Heart left ventricle (tissue), 16 donors: ENCODE data around the gene PACSIN3. TPM values are rescaled to one million over a fixed set of nuclear protein-coding genes. Genes with fewer than 3 reads are reported as not detected.
A peak's percentile ranks its signal among the peaks of the same experiment; 100 is the strongest.
"Not testable (repeated sequence)": the region's sequence is repeated elsewhere in the genome, so short reads cannot be mapped to it uniquely, and the experiment has no call there.

Source experiments
- ATAC-seq, 4 donors: fragments of 200-7000 bp; cut with Tn5 transposase; one replicate each; pipeline ENCODE4 v1.9.1; 2020 to 2022; ENCODE audit warnings: moderate library complexity in 4 of 4, mild to moderate bottlenecking in 3 of 4, moderate number of reproducible peaks in 1 of 4
- DNase-seq, 5 donors: peaks; one replicate each; pipeline ENCODE4 v3.0.0-alpha.2; 2020
- H3K27ac ChIP-seq, 12 donors: fragments of 200-600 bp; sonication (generic) in 4 of 12; one replicate each; pipeline versions ENCODE4 v1.5.0 to v1.8.0; 2016 to 2022; ENCODE audit warnings: mild to moderate bottlenecking in 2 of 12
- H3K27me3 ChIP-seq, 9 donors: fragments of 200-600 bp; sonication (generic) in 2 of 9; one replicate each; pipeline versions ENCODE4 v1.5.1 to v1.8.0; 2016 to 2022; ENCODE audit warnings: mild to moderate bottlenecking in 3 of 9
- H3K36me3 ChIP-seq, 9 donors: fragments of 200-600 bp; sonication (generic) in 2 of 9; one replicate each; pipeline versions ENCODE4 v1.5.0 to v1.8.0; 2018 to 2022; ENCODE audit warnings: mild to moderate bottlenecking in 2 of 9
- H3K4me1 ChIP-seq, 12 donors: fragments of 200-600 bp; sonication (generic) in 4 of 12; one replicate each; pipeline versions ENCODE4 v1.5.0 to v1.8.0; 2016 to 2022; ENCODE audit warnings: mild to moderate bottlenecking in 3 of 12
- H3K4me3 ChIP-seq, 12 donors: fragments of 200-600 bp; sonication (generic) in 4 of 12; one replicate each; pipeline versions ENCODE4 v1.5.0 to v1.8.0; 2017 to 2022; ENCODE audit warnings: mild to moderate bottlenecking in 9 of 12, moderate library complexity in 4 of 12
- H3K9me3 ChIP-seq, 12 donors: fragments of 200-600 bp; sonication (generic) in 4 of 12; one replicate each; pipeline versions ENCODE4 v1.5.0 to v1.8.0; 2016 to 2022; ENCODE audit warnings: mild to moderate bottlenecking in 1 of 12
- CTCF ChIP-seq, 12 donors: fragments of 200-600 bp; sonication (generic) in 4 of 12; IDR thresholded peaks; one replicate each; pipeline versions ENCODE4 v1.5.0 to v1.8.0; 2018 to 2022; ENCODE audit warnings: antibody characterized with exemption in 12 of 12, mild to moderate bottlenecking in 5 of 12
- POLR2A ChIP-seq, 2 donors: fragments of 450-650 bp; IDR thresholded peaks; one replicate each; pipeline ENCODE4 v1.6.1; 2017; ENCODE audit warnings: antibody characterized with exemption in 2 of 2, mild to moderate bottlenecking in 2 of 2, moderate library complexity in 2 of 2
- WGBS, 4 donors: extraction: QIAGEN DNeasy Blood & Tissue Kit in 2 of 4; methylation state at CpG; one replicate each; pipeline versions ENCODE4 v1.1.5 to v1.1.7; 2013 to 2018; 5-methylcytosine and 5-hydroxymethylcytosine counted together
- intact Hi-C, 10 donors: fragments of 100-400 bp; cut with DNase I; formaldehyde crosslinking; loops; one replicate each; pipeline versions ENCODE4 v1.11.1 to v1.14.2; 2022
- polyA plus RNA-seq, 2 donors: library from polyadenylated mRNA; stranded (reverse); fragments of 200-250 nt; gene quantifications; one replicate each; pipeline ENCODE4 v1.2.3, GENCODE V29; 2013
- total RNA-seq, 9 donors: library from RNA; depleted of rRNA in 2 of 9; stranded (reverse); fragments of >200 nt in 2 of 9; fragmentation: NEBNext Ultra II Directional in 3 of 9; extraction: Animal tissue kit (Norgen Biotek cat#: 25700) in 3 of 9; gene quantifications; one replicate each; pipeline versions ENCODE4 v1.1.0 to v1.2.4, GENCODE V29; 2016 to 2023
- donor health status: ischemic (EF 13 %, LVEDD 7.1; RV severe dilation, severe dysfunction).
- donor health status: healthy with polysubstance abuse.
- donor health status: DM: no; HTN: yes; CAD: no.
- donor health status: DM: no; HTN: no; CAD: no.
- donor health status: ischemic (EF 25% LVEDD 6.9; RV normal size, moderate dysfunction).
- donor health status: ischemic (EF 25% LVEDD 5.7; RV mildly dilated, moderate dysfunction).
- donor health status: healthy.
- donor health status: DM: yes; HTN: yes; CAD: no.
- donor health status: ischemic (EF 35%, LVEDD 5.7; RV mildly dilated, moderate dysfunction).
- donor health status: nonischemic (EF 11% LVEDD 7.7; RV severe dilation, severe dysfunction).
- donor health status: DM: yes; HTN: yes; CAD: no.
- donor health status: PGD.
- donor health status: ischemic (EF 29% LVEDD 5.4; RV normal size, mild dysfunction).
- donor health status: nonischemic (EF 23%, LVEDD 6.1; RV moderate dilation, normal function).

Gene PACSIN3
- total and polyA plus RNA-seq, 11 donors, result 123 to 330 (median 211) TPM

GRCh38 chr11:47213950-47214565 is 27.8 kb upstream of the PACSIN3 start:
- H3K4me1 ChIP-seq, result peaks cover 0 to 39% (median 20%) of the 10 kb centered on the region in 12 donors
- ATAC-seq (peak; percentile 90 to 95 (median 94)), DNase-seq (peak; percentile 92 to 97 (median 96))
- intact Hi-C loops, result loop anchor here in 5 of 10 donors (1.0 to 5.0 kb wide), 6 partner anchors 27 to 37 kb away; partner anchors contain the start of genes ARFGAP2 (in 2 of the 5) and PACSIN3 (in 1 of the 5)
- no peaks in the 10 kb centered on the region for H3K9me3 ChIP-seq
- peak overlapping the region; percentile 9 to 81 (median 68) for H3K4me3 ChIP-seq
- peak overlapping the region; percentile 81 to 97 (median 94) for H3K27ac ChIP-seq
- TF ChIP-seq POLR2A (IDR thresholded peaks at IDR 0.05) (peak in 1 of 2 donors; percentile 80), CTCF (IDR thresholded peaks at IDR 0.05) (no peak)
- no peaks in the 10 kb centered on the region for H3K27me3 ChIP-seq
- 5 to 8% (median 5%) methylated on average over 19 to 20 of the region's 20 CpGs for WGBS, 4 donors
- H3K36me3 ChIP-seq, result peaks cover 0 to 19% (median 3%) of the 10 kb centered on the region in 9 donors

- Histone ChIP-seq H3K27ac (peak overlapping the region in 1 of 12 donors; percentile 94), H3K4me1 (peaks cover 0 to 33% (median 20%) of the 10 kb centered on the region in 12 donors), H3K36me3 (peaks cover 0 to 8% (median 0%) of the 10 kb centered on the region in 9 donors), H3K9me3 (no peaks in the 10 kb centered on the region), H3K27me3 (no peaks in the 10 kb centered on the region), H3K4me3 (no peak overlapping the region)
- TF ChIP-seq POLR2A (IDR thresholded peaks at IDR 0.05) (no peak), CTCF (IDR thresholded peaks at IDR 0.05) (no peak)
- DNase-seq, result no peak
- no peak for ATAC-seq
- intact Hi-C loops, result loop anchor here in 1 of 10 donors (5.0 kb wide), 1 partner anchor 36 kb away; the partner anchor contains the start of gene ARFGAP2
- 92 to 97% (median 95%) methylated on average over 12 of the region's 12 CpGs for WGBS, 4 donors
These were observed 26.7 kb upstream of the PACSIN3 start for GRCh38 chr11:47212938-47213337.

- peak in 1 of 5 donors; percentile 10 for DNase-seq
- H3K27me3 ChIP-seq, result no peaks in the 10 kb centered on the region
- TF ChIP-seq POLR2A (IDR thresholded peaks at IDR 0.05) (no peak), CTCF (IDR thresholded peaks at IDR 0.05) (no peak)
- no peak overlapping the region for H3K27ac ChIP-seq
- ATAC-seq, result no peak
- peaks cover 0 to 3% (median 0%) of the 10 kb centered on the region in 12 donors for H3K4me1 ChIP-seq
- H3K9me3 ChIP-seq, result no peaks in the 10 kb centered on the region
- 90 to 93% (median 91%) methylated on average over 5 of the region's 5 CpGs for WGBS, 4 donors
- no peak overlapping the region for H3K4me3 ChIP-seq
- H3K36me3 ChIP-seq, result no peaks in the 10 kb centered on the region
- intact Hi-C loops, result no loop called here
These were observed 22.4 kb upstream of the PACSIN3 start for GRCh38 chr11:47208628-47209027.

- H3K4me1 ChIP-seq, ATAC-seq, intact Hi-C loops, H3K27ac ChIP-seq, H3K9me3 ChIP-seq, H3K4me3 ChIP-seq, H3K36me3 ChIP-seq, H3K27me3 ChIP-seq: not testable (repeated sequence)
- WGBS, 4 donors, result 91 to 97% (median 94%) methylated on average over 13 of the region's 13 CpGs
- DNase-seq, result peak in 1 of 5 donors; percentile 1
These were observed 21.8 kb upstream of the PACSIN3 start for GRCh38 chr11:47208008-47208552.
